ENCODE data around the gene TSPYL4. TPM values are rescaled to one million over a fixed set of nuclear protein-coding genes. Genes with fewer than 3 reads are reported as not detected.

TSPYL4 gene
- total RNA-seq, 1 experiment from 2014 or later: 15.3 TPM

- TF ChIP-seq MLX (CRISPR knock-in tag; IDR thresholded peaks at IDR 0.05): no peak
These were observed 47.2 kb upstream of the TSPYL4 start (continued) for GRCh38 chr6:116301104-116301503.

- Mint-ChIP-seq H3K4me1 (no peaks in the 10 kb centered on the region), H3K27ac (no peak overlapping the region), H3K36me3 (peaks cover 11% of the 10 kb centered on the region), H3K9me3 (peaks cover 22% of the 10 kb centered on the region), H3K4me3 (no peak overlapping the region), H3K27me3 (ENCODE audit: low read depth) (no peaks in the 10 kb centered on the region)
- DNase-seq (ENCODE audit: low spot score): no peak
- POLR2A ChIA-PET: no interaction called here
- TF ChIP-seq NR3C1 (CRISPR knock-in tag; conservative IDR thresholded peaks at IDR 0.05; ENCODE audit: low read depth): no peak
- no peak for TF ChIP-seq ZNF532 (CRISPR knock-in tag; IDR thresholded peaks at IDR 0.05; ENCODE audit: borderline replicate concordance)
- no peak for TF ChIP-seq USF2 (CRISPR knock-in tag; IDR thresholded peaks at IDR 0.05)
- no peak for TF ChIP-seq NFATC4 (CRISPR knock-in tag; IDR thresholded peaks at IDR 0.05)
- TF ChIP-seq ZNF416 (CRISPR knock-in tag; IDR thresholded peaks at IDR 0.05): no peak
- TF ChIP-seq KAT7 (CRISPR knock-in tag; IDR thresholded peaks at IDR 0.05; ENCODE audit: borderline replicate concordance): no peak
- no peak for TF ChIP-seq TCF7 (CRISPR knock-in tag; IDR thresholded peaks at IDR 0.05; ENCODE audit: low read depth)
- no peak for TF ChIP-seq FOXP4 (CRISPR knock-in tag; IDR thresholded peaks at IDR 0.05)
- no peak for TF ChIP-seq CREB1 (CRISPR knock-in tag; IDR thresholded peaks at IDR 0.05)
- TF ChIP-seq ZNF512 (CRISPR knock-in tag; IDR thresholded peaks at IDR 0.05; ENCODE audit: borderline replicate concordance): no peak
- no peak for TF ChIP-seq SMAD4 (CRISPR knock-in tag; IDR thresholded peaks at IDR 0.05)
- no peak for TF ChIP-seq AFF4 (CRISPR knock-in tag; IDR thresholded peaks at IDR 0.05; ENCODE audit: borderline replicate concordance)
- no peak for TF ChIP-seq FOXK1 (CRISPR knock-in tag; IDR thresholded peaks at IDR 0.05)
- TF ChIP-seq ZNF423 (CRISPR knock-in tag; IDR thresholded peaks at IDR 0.05): no peak
- no peak for TF ChIP-seq PREB (CRISPR knock-in tag; IDR thresholded peaks at IDR 0.05; ENCODE audit: borderline replicate concordance)
- no peak for TF ChIP-seq IRF2 (CRISPR knock-in tag; IDR thresholded peaks at IDR 0.05; ENCODE audit: borderline replicate concordance, low read depth)
- no peak for TF ChIP-seq IRF1 (CRISPR knock-in tag; IDR thresholded peaks at IDR 0.05)
- no peak for TF ChIP-seq RORB (CRISPR knock-in tag; IDR thresholded peaks at IDR 0.05)
- TF ChIP-seq CREM (CRISPR knock-in tag; IDR thresholded peaks at IDR 0.05): no peak
- TF ChIP-seq ZMAT4 (CRISPR knock-in tag; IDR thresholded peaks at IDR 0.05): no peak
- no peak for ATAC-seq
- CTCF ChIA-PET: no interaction called here
These were observed 46.7 kb upstream of the TSPYL4 start for GRCh38 chr6:116300566-116300965.
